ENCODE measurements around the gene KMO. TPM values are rescaled to one million over a fixed set of nuclear protein-coding genes. Genes with fewer than 3 reads are reported as not detected.

Gene KMO
- total RNA-seq, 1 donor from 2014 or later, result not detected

DNA sequence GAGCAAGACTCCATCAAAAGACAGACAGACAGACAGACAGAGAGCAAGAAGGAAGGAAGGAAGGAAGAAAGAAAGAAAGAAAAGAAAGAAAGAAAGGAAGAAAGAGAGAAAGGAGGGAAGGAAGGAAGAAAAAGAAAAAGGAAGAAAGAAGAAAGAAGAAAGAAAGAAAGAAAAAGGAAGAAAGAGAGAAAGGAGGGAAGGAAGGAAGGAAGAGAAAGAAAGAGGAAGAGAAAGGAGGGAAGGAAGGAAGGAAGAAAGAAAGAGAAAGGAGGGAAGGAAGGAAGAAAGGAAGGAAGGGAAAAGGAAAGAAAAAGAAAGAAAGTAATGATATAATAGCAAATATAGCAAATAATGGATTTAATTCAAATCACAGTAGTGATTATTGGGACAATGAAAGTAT, 75.3 kb downstream of the KMO start:
- no peak for DNase-seq (ENCODE audit: low spot score)
- no peaks in the 10 kb centered on the region for H3K4me1 Mint-ChIP-seq
- H2AFZ ChIP-seq (replicated peaks), result no peak overlapping the region
- peaks cover 19% of the 10 kb centered on the region for H3K36me3 Mint-ChIP-seq
- no peak overlapping the region for H3K27ac Mint-ChIP-seq
- H3K27me3 ChIP-seq, result no peaks in the 10 kb centered on the region
- no peak overlapping the region for H3K4me3 Mint-ChIP-seq
- H3K4me2 ChIP-seq, result no peak overlapping the region
- no peaks in the 10 kb centered on the region for H3K79me2 ChIP-seq (ENCODE audit: low read depth)
- H3K4me1 ChIP-seq, result peaks cover 6% of the 10 kb centered on the region
- H3K36me3 ChIP-seq, result no peaks in the 10 kb centered on the region
- no peak overlapping the region for H3K27ac ChIP-seq
- no peaks in the 10 kb centered on the region for H3K9me3 Mint-ChIP-seq
- no peaks in the 10 kb centered on the region for H3K27me3 Mint-ChIP-seq (ENCODE audit: insufficient read depth, low read depth)
- TF ChIP-seq CTCF (IDR thresholded peaks at IDR 0.05) (no peak), EZH2 (IDR thresholded peaks at IDR 0.05) (no peak), EZH2phosphoT487 (IDR thresholded peaks at IDR 0.05) (no peak)
- H3K9ac ChIP-seq, result no peak overlapping the region
- H3F3A ChIP-seq (ENCODE audit: low read depth), result no peaks in the 10 kb centered on the region
- H3K9me3 ChIP-seq (ENCODE audit: low read depth), result no peaks in the 10 kb centered on the region
- no peak overlapping the region for H3K4me3 ChIP-seq
- peaks cover 15% of the 10 kb centered on the region for H4K20me1 ChIP-seq (ENCODE audit: low read depth)

- no peak for DNase-seq (ENCODE audit: low spot score)
Observed at GRCh38 chr1:241608379-241609033, 76.3 kb downstream of the KMO start.

DNA sequence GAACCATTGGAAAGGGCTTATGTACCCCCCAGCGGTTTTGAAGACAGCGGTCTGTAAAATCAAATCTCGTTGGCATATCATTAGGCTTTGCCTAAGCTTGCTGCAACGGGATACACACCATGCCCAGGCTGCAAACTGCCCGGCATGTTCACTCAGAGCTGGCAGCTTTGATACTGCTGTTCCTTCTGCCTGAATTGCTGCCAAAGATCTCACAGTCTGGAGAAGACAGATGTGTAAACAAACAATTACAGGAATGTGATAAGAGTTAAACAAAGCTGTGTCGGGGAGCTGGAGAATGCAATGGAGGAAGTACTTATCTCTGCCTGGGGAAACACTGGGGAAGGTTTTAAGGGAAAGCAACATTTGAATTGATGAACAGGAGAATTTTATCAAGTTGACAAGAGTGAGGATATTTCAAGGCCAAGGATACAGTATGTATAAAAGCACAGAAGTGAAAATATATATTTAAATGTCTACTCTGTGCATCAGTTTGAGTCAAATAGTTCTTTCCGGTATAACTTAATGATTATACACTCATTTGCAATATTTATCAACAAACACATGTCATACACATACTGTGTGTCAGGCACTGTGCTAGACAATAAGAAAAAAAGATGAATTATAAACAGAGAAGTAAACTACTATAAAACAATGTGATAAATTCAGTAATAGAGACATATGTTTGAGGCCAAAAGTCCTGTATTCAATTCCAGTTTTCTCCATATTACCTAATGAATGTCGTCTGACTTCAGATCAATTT, 78.1 kb downstream of the KMO start:
- H3K27me3 Mint-ChIP-seq (ENCODE audit: insufficient read depth, low read depth), result no peaks in the 10 kb centered on the region
- Histone ChIP-seq H3K79me2 (ENCODE audit: low read depth) (no peaks in the 10 kb centered on the region), H4K20me1 (ENCODE audit: low read depth) (peaks cover 15% of the 10 kb centered on the region), H3K36me3 (no peaks in the 10 kb centered on the region), H3K4me3 (no peak overlapping the region), H3F3A (ENCODE audit: low read depth) (no peaks in the 10 kb centered on the region), H2AFZ (replicated peaks) (no peak overlapping the region), H3K4me1 (no peaks in the 10 kb centered on the region), H3K9ac (no peak overlapping the region), H3K4me2 (peak overlapping the region; percentile 40), H3K27ac (no peak overlapping the region), H3K9me3 (ENCODE audit: low read depth) (no peaks in the 10 kb centered on the region), H3K27me3 (no peaks in the 10 kb centered on the region)
- peaks cover 9% of the 10 kb centered on the region for H3K4me1 Mint-ChIP-seq
- H3K27ac Mint-ChIP-seq, result no peak overlapping the region
- H3K9me3 Mint-ChIP-seq, result no peaks in the 10 kb centered on the region
- DNase-seq (ENCODE audit: low spot score), result peak; percentile 57
- TF ChIP-seq EZH2 (IDR thresholded peaks at IDR 0.05), result no peak
- TF ChIP-seq EZH2phosphoT487 (IDR thresholded peaks at IDR 0.05), result no peak
- TF ChIP-seq CTCF (IDR thresholded peaks at IDR 0.05), result no peak
- peaks cover 7% of the 10 kb centered on the region for H3K36me3 Mint-ChIP-seq
- no peak overlapping the region for H3K4me3 Mint-ChIP-seq

More at GRCh38 chr1:241608379-241609033, 76.3 kb downstream of the KMO start:
- Histone ChIP-seq H3F3A (ENCODE audit: low read depth) (no peaks in the 10 kb centered on the region), H4K20me1 (ENCODE audit: low read depth) (peaks cover 15% of the 10 kb centered on the region), H2AFZ (replicated peaks) (no peak overlapping the region), H3K9ac (no peak overlapping the region), H3K4me3 (no peak overlapping the region), H3K9me3 (ENCODE audit: low read depth) (no peaks in the 10 kb centered on the region), H3K4me2 (no peak overlapping the region), H3K27ac (no peak overlapping the region), H3K27me3 (no peaks in the 10 kb centered on the region), H3K79me2 (ENCODE audit: low read depth) (no peaks in the 10 kb centered on the region), H3K4me1 (no peaks in the 10 kb centered on the region), H3K36me3 (no peaks in the 10 kb centered on the region)
- Mint-ChIP-seq H3K27me3 (ENCODE audit: insufficient read depth, low read depth) (no peaks in the 10 kb centered on the region), H3K9me3 (no peaks in the 10 kb centered on the region), H3K4me1 (peaks cover 3% of the 10 kb centered on the region), H3K4me3 (no peak overlapping the region), H3K36me3 (peaks cover 13% of the 10 kb centered on the region), H3K27ac (no peak overlapping the region)
- TF ChIP-seq CTCF (IDR thresholded peaks at IDR 0.05) (no peak), EZH2 (IDR thresholded peaks at IDR 0.05) (no peak), EZH2phosphoT487 (IDR thresholded peaks at IDR 0.05) (no peak)

Measured in neural progenitor cell (in vitro differentiated cells).